Spinal cord (tissue), 10 donors: Measurements from ENCODE around the gene OR2W1. TPM values are rescaled to one million over a fixed set of nuclear protein-coding genes. Genes with fewer than 3 reads are reported as not detected.

ENCODE experiments used
- DNase-seq, 6 donors: peaks; one replicate each; pipeline versions ENCODE4 v3.0.0 to v3.0.0-alpha.2; 2013 to 2015; ENCODE audit warnings: low spot score in 6 of 6, low read depth in 4 of 6
- H3K27ac ChIP-seq: one replicate; pipeline ENCODE4 v1.5.1; 2013; ENCODE audit warnings: low read depth, low read length, control low read depth
- H3K27me3 ChIP-seq: one replicate; pipeline ENCODE4 v1.6.1; 2013; ENCODE audit warnings: low read length; ENCODE audit not compliant: control insufficient read depth, insufficient read depth
- H3K36me3 ChIP-seq: one replicate; pipeline ENCODE4 v1.6.1; 2013; ENCODE audit warnings: low read length; ENCODE audit not compliant: control insufficient read depth, insufficient read depth
- H3K4me1 ChIP-seq: one replicate; pipeline ENCODE4 v1.6.1; 2013; ENCODE audit warnings: low read length; ENCODE audit not compliant: control insufficient read depth, insufficient read depth
- H3K4me3 ChIP-seq: one replicate; pipeline ENCODE4 v1.5.1; 2013; ENCODE audit warnings: low read depth, low read length, control low read depth
- H3K9me3 ChIP-seq: one replicate; pipeline ENCODE4 v1.6.1; 2013; ENCODE audit warnings: low read length; ENCODE audit not compliant: control insufficient read depth, insufficient read depth
- WGBS: methylation state at CpG from one replicate; pipeline ENCODE4 v1.1.5; 2013; ENCODE audit warnings: missing lambda C conversion rate; ENCODE audit not compliant: insufficient coverage; 5-methylcytosine and 5-hydroxymethylcytosine counted together
- polyA plus RNA-seq, 2 donors: library from polyadenylated mRNA; unstranded; fragments of 120-200 nt; gene quantifications; one replicate each; pipeline ENCODE4 v1.2.1, GENCODE V29; 2013; ENCODE audit not compliant: insufficient read length in 2 of 2
- total RNA-seq, 2 donors: library from RNA; depleted of rRNA in 1 of 2; stranded (reverse); fragments of 120-200 nt in 1 of 2; fragments of >200 nt in 1 of 2; gene quantifications; one replicate each; pipeline versions ENCODE4 v1.2.3 to v1.2.4, GENCODE V29; 2013 to 2014
- donor health status: healthy.

Gene OR2W1
- total and polyA plus RNA-seq, 4 donors = not detected

GRCh38 chr6:29025927-29026585 lies 18.9 kb downstream of the OR2W1 start:
- no peaks in the 10 kb centered on the region for H3K4me1 ChIP-seq
- H3K4me3 ChIP-seq = no peak overlapping the region
- DNase-seq = no peak
- H3K27me3 ChIP-seq = peaks cover 6% of the 10 kb centered on the region
- H3K36me3 ChIP-seq = no peaks in the 10 kb centered on the region
- WGBS = no CpG with 5 or more reads among the region's 2 CpGs
- no peaks in the 10 kb centered on the region for H3K9me3 ChIP-seq
- H3K27ac ChIP-seq = no peak overlapping the region

GRCh38 chr6:29021434-29021833 lies 23.5 kb downstream of the OR2W1 start:
- no peaks in the 10 kb centered on the region for H3K9me3 ChIP-seq
- no peak overlapping the region for H3K27ac ChIP-seq
- H3K4me1 ChIP-seq = peaks cover 4% of the 10 kb centered on the region
- H3K4me3 ChIP-seq = no peak overlapping the region
- no peak for DNase-seq
- peaks cover 6% of the 10 kb centered on the region for H3K27me3 ChIP-seq
- WGBS = no CpG with 5 or more reads among the region's 2 CpGs
- H3K36me3 ChIP-seq = no peaks in the 10 kb centered on the region

- H3K27me3 ChIP-seq = peaks cover 11% of the 10 kb centered on the region
- no peak overlapping the region for H3K27ac ChIP-seq
- no peaks in the 10 kb centered on the region for H3K9me3 ChIP-seq
- no peak for DNase-seq
- H3K36me3 ChIP-seq = no peaks in the 10 kb centered on the region
- WGBS = no CpG with 5 or more reads among the region's 2 CpGs
- H3K4me3 ChIP-seq = no peak overlapping the region
- H3K4me1 ChIP-seq = peaks cover 10% of the 10 kb centered on the region
Measured at GRCh38 chr6:29019629-29020028, 25.3 kb downstream of the OR2W1 start.

GRCh38 chr6:29017428-29017802 lies 27.6 kb downstream of the OR2W1 start:
- Histone ChIP-seq H3K27me3 (peaks cover 15% of the 10 kb centered on the region), H3K36me3 (no peaks in the 10 kb centered on the region), H3K4me3 (no peak overlapping the region), H3K4me1 (peaks cover 12% of the 10 kb centered on the region), H3K9me3 (no peaks in the 10 kb centered on the region), H3K27ac (no peak overlapping the region)
- DNase-seq = no peak
- 55% methylated on average over 1 of the region's 3 CpGs for WGBS

- 0% methylated on average over 36 of the region's 41 CpGs for WGBS
- Histone ChIP-seq H3K4me1 (peaks cover 12% of the 10 kb centered on the region), H3K36me3 (no peaks in the 10 kb centered on the region), H3K4me3 (peak overlapping the region; percentile 68), H3K9me3 (no peaks in the 10 kb centered on the region), H3K27me3 (peaks cover 13% of the 10 kb centered on the region), H3K27ac (peak overlapping the region; percentile 33)
- DNase-seq = peak in 5 of 6 donors; percentile 67 to 93 (median 77)
Measured at GRCh38 chr6:29016559-29017427, 28.2 kb downstream of the OR2W1 start.

GRCh38 chr6:29014729-29015608 lies 30.0 kb downstream of the OR2W1 start:
- 44% methylated on average over 74 of the region's 79 CpGs for WGBS
- H3K27me3 ChIP-seq = peaks cover 13% of the 10 kb centered on the region

GRCh38 chr6:29011276-29011734 lies 33.7 kb downstream of the OR2W1 start:
- Histone ChIP-seq H3K27ac (peak overlapping the region; percentile 78), H3K4me1 (peaks cover 6% of the 10 kb centered on the region), H3K27me3 (peaks cover 13% of the 10 kb centered on the region), H3K9me3 (no peaks in the 10 kb centered on the region), H3K36me3 (no peaks in the 10 kb centered on the region), H3K4me3 (peak overlapping the region; percentile 70)
- 0% methylated on average over 23 of the region's 30 CpGs for WGBS
- peak; percentile 74 to 97 (median 84) for DNase-seq

More at GRCh38 chr6:29014729-29015608, 30.0 kb downstream of the OR2W1 start:
- Histone ChIP-seq H3K27ac (no peak overlapping the region), H3K4me1 (peaks cover 12% of the 10 kb centered on the region), H3K4me3 (peak overlapping the region; percentile 33), H3K36me3 (no peaks in the 10 kb centered on the region), H3K9me3 (no peaks in the 10 kb centered on the region)
- peak in 2 of 6 donors; percentile 46 to 57 for DNase-seq

GRCh38 chr6:29009358-29009757 lies 35.6 kb downstream of the OR2W1 start:
- Histone ChIP-seq H3K4me1 (no peaks in the 10 kb centered on the region), H3K4me3 (no peak overlapping the region)
- WGBS = no CpG with 5 or more reads among the region's 1 CpG

GRCh38 chr6:29008089-29008488 lies 36.9 kb downstream of the OR2W1 start:
- no peak overlapping the region for H3K4me3 ChIP-seq
- no peak for DNase-seq
- no peak overlapping the region for H3K27ac ChIP-seq
- no peaks in the 10 kb centered on the region for H3K9me3 ChIP-seq
- H3K4me1 ChIP-seq = no peaks in the 10 kb centered on the region
- WGBS = no CpG with 5 or more reads among the region's 2 CpGs
- no peaks in the 10 kb centered on the region for H3K36me3 ChIP-seq
- peaks cover 3% of the 10 kb centered on the region for H3K27me3 ChIP-seq

More at GRCh38 chr6:29009358-29009757, 35.6 kb downstream of the OR2W1 start:
- Histone ChIP-seq H3K36me3 (no peaks in the 10 kb centered on the region), H3K27ac (no peak overlapping the region), H3K9me3 (no peaks in the 10 kb centered on the region), H3K27me3 (peaks cover 5% of the 10 kb centered on the region)
- DNase-seq = no peak
